WTC11 (cell line): ENCODE data around the gene CYP27C1.

Source experiments
- ARID4B ChIP-seq: sonication (generic); formaldehyde crosslinking; IDR thresholded peaks from 2 replicates; pipeline ENCODE4 v1.8.0; 2023; ENCODE audit warnings: missing genetic modification reagents, mild to moderate bottlenecking, borderline replicate concordance
- ATF3 ChIP-seq: sonication (generic); formaldehyde crosslinking; conservative IDR thresholded peaks from 2 replicates; pipeline ENCODE4 v1.8.1; 2022; ENCODE audit warnings: mild to moderate bottlenecking, missing genetic modification reagents
- CREB1 ChIP-seq: sonication (generic); formaldehyde crosslinking; IDR thresholded peaks from 2 replicates; pipeline ENCODE4 v1.8.0; 2023; ENCODE audit warnings: mild to moderate bottlenecking, missing genetic modification reagents
- FOXP4 ChIP-seq: sonication (generic); formaldehyde crosslinking; IDR thresholded peaks from 2 replicates; pipeline ENCODE4 v1.8.0; 2022; ENCODE audit warnings: mild to moderate bottlenecking, missing genetic modification reagents
- MAX ChIP-seq: sonication (generic); formaldehyde crosslinking; IDR thresholded peaks from 2 replicates; pipeline ENCODE4 v1.8.0; 2022; ENCODE audit warnings: mild to moderate bottlenecking, missing genetic modification reagents
- SP1 ChIP-seq: sonication (generic); formaldehyde crosslinking; conservative IDR thresholded peaks from 2 replicates; pipeline ENCODE4 v1.8.1; 2022; ENCODE audit warnings: missing genetic modification reagents
- USF2 ChIP-seq: sonication (generic); formaldehyde crosslinking; IDR thresholded peaks from 2 replicates; pipeline ENCODE4 v1.8.1; 2023; ENCODE audit warnings: mild to moderate bottlenecking, missing genetic modification reagents, moderate library complexity
- ZNF416 ChIP-seq: fragments of 250-450 bp; sonication (Bioruptor Pico); IDR thresholded peaks from 2 replicates; pipeline ENCODE4 v1.9.0; 2021; ENCODE audit warnings: mild to moderate bottlenecking, inconsistent platforms
- TF ChIP-seq, protein P1 (sequence below): fragments of 200-600 bp; IDR thresholded peaks from 2 replicates; pipeline ENCODE4 v1.8.0; 2022; ENCODE audit warnings: antibody characterized with exemption
- TF ChIP-seq, protein P2 (sequence below): sonication (generic); formaldehyde crosslinking; IDR thresholded peaks from 2 replicates; pipeline ENCODE4 v1.8.1; 2022; ENCODE audit warnings: low read depth, missing genetic modification reagents, borderline replicate concordance

DNA sequence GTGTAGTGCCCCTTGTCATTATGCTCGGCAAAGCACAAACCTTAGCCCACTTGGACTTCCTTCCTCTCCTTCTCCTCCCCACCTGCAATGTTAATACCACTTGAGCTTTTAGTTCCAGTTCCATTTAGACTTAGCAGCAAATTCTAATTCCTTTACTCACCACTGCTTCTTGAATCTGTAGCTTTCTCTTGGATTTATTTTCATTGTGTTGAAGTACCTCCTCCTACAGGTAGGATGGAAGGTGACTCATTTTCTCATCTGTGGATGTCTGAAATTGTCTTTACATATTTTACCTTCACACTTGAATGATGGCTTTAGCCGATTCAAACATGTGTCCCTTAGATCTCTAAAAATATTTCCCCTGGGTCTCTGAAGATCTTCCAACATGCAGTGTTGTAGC, 80.3 kb downstream of the CYP27C1 start:
- TF ChIP-seq, protein P1, sequence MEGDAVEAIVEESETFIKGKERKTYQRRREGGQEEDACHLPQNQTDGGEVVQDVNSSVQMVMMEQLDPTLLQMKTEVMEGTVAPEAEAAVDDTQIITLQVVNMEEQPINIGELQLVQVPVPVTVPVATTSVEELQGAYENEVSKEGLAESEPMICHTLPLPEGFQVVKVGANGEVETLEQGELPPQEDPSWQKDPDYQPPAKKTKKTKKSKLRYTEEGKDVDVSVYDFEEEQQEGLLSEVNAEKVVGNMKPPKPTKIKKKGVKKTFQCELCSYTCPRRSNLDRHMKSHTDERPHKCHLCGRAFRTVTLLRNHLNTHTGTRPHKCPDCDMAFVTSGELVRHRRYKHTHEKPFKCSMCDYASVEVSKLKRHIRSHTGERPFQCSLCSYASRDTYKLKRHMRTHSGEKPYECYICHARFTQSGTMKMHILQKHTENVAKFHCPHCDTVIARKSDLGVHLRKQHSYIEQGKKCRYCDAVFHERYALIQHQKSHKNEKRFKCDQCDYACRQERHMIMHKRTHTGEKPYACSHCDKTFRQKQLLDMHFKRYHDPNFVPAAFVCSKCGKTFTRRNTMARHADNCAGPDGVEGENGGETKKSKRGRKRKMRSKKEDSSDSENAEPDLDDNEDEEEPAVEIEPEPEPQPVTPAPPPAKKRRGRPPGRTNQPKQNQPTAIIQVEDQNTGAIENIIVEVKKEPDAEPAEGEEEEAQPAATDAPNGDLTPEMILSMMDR: no peak
- TF ChIP-seq USF2 (CRISPR knock-in tag) (no peak), ARID4B (CRISPR knock-in tag) (no peak), ZNF416 (no peak), MAX (CRISPR knock-in tag) (no peak), CREB1 (CRISPR knock-in tag) (no peak), FOXP4 (no peak), SP1 (CRISPR knock-in tag) (no peak), ATF3 (CRISPR knock-in tag) (no peak)
- TF ChIP-seq, protein P2, sequence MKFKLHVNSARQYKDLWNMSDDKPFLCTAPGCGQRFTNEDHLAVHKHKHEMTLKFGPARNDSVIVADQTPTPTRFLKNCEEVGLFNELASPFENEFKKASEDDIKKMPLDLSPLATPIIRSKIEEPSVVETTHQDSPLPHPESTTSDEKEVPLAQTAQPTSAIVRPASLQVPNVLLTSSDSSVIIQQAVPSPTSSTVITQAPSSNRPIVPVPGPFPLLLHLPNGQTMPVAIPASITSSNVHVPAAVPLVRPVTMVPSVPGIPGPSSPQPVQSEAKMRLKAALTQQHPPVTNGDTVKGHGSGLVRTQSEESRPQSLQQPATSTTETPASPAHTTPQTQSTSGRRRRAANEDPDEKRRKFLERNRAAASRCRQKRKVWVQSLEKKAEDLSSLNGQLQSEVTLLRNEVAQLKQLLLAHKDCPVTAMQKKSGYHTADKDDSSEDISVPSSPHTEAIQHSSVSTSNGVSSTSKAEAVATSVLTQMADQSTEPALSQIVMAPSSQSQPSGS (CRISPR knock-in tag): no peak
